Upper lobe of left lung (tissue), 4 donors: ENCODE measurements around the gene TGFBR3L.

Experiments used
- POLR2A ChIP-seq, 4 donors: fragments of 450-650 bp; IDR thresholded peaks; one replicate each; pipeline ENCODE4 v1.5.1; 2016 to 2017; ENCODE audit warnings: antibody characterized with exemption in 4 of 4, mild to moderate bottlenecking in 2 of 4
- TF ChIP-seq, protein P1 (sequence below), 6 experiments: fragments of 450-650 bp in 4 of 6; fragments of 200-600 bp in 2 of 6; sonication (generic) in 2 of 6; IDR thresholded peaks; one replicate each; pipeline ENCODE4 v1.5.1; 2016 to 2019; ENCODE audit warnings: antibody characterized with exemption in 6 of 6

DNA sequence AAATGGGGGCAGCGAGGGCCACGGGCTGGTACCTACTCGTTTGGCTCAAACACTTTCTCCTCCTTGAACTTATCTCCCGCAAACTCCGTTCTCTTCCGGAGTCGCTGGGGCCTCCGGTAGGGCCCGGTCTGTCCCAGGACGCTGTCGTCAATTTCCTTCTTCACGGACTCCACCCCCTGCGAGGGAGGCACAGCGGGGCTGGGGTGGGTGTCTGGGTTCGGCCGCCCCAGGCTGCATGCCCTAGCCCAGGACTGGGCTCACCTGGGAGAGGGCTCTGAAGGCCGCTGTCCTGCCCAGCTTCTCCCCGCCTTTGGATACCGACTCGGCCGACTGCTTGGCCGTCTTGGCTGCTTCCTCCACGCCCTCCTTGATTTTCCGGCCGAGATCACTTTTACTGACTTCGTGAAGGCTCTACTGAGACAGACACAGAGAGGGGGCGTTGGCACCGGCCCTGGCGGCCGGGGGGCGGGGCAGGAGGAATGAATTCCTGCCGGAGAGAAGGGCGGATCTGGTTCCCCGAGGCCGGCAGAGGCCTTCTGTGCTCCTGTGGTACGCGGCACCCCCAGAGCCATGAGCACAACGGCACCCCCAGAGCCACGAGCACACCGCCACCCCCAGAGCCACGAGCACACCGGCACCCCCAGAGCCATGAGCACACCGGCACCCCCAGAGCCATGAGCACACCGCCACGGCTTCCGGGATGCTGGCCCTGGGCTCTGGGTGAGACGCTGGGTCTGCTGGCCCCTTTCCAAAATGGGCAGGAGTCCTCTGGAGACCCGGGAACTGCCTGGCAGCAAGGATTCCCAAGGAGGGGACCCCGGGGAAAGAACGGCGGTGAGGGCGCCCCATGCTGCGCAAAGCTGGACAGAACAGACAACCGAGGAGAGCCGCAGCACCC, 19.4 kb downstream of the TGFBR3L start:
- TF ChIP-seq, protein P1, sequence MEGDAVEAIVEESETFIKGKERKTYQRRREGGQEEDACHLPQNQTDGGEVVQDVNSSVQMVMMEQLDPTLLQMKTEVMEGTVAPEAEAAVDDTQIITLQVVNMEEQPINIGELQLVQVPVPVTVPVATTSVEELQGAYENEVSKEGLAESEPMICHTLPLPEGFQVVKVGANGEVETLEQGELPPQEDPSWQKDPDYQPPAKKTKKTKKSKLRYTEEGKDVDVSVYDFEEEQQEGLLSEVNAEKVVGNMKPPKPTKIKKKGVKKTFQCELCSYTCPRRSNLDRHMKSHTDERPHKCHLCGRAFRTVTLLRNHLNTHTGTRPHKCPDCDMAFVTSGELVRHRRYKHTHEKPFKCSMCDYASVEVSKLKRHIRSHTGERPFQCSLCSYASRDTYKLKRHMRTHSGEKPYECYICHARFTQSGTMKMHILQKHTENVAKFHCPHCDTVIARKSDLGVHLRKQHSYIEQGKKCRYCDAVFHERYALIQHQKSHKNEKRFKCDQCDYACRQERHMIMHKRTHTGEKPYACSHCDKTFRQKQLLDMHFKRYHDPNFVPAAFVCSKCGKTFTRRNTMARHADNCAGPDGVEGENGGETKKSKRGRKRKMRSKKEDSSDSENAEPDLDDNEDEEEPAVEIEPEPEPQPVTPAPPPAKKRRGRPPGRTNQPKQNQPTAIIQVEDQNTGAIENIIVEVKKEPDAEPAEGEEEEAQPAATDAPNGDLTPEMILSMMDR (IDR thresholded peaks at IDR 0.05) = no peak
- TF ChIP-seq POLR2A (IDR thresholded peaks at IDR 0.05) = no peak
